Measurements from ENCODE around the gene TRAFD1. TPM values are rescaled to one million over a fixed set of nuclear protein-coding genes. Genes with fewer than 3 reads are reported as not detected.
"Not testable (repeated sequence)": the region's sequence is repeated elsewhere in the genome, so short reads cannot be mapped to it uniquely, and the experiment has no call there.

The TRAFD1 gene
- total RNA-seq, 1 donor: 47.5 TPM

DNA sequence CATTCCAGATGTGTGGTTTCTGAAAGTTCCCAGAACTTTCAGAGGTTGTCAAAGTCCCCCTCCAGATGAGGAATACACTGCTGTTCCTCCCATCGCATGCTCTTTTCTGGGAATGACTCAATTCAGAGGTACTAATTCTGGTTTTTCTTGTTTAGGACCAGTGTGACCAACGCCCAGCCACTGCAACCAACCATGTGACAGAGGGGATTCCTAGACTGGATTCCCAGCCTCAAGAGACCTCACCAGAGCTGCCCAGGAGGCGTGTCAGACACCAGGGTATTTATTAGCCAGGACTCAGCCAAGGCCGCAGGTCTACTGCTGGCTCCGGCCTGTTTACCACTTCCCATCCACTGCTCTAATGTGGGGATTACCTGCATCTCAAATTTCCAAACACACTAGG is 24.2 kb downstream of the TRAFD1 start:
- no peak overlapping the region for H3K4me3 ChIP-seq (ENCODE audit: low read depth, low read length)
- TF ChIP-seq, protein P1, sequence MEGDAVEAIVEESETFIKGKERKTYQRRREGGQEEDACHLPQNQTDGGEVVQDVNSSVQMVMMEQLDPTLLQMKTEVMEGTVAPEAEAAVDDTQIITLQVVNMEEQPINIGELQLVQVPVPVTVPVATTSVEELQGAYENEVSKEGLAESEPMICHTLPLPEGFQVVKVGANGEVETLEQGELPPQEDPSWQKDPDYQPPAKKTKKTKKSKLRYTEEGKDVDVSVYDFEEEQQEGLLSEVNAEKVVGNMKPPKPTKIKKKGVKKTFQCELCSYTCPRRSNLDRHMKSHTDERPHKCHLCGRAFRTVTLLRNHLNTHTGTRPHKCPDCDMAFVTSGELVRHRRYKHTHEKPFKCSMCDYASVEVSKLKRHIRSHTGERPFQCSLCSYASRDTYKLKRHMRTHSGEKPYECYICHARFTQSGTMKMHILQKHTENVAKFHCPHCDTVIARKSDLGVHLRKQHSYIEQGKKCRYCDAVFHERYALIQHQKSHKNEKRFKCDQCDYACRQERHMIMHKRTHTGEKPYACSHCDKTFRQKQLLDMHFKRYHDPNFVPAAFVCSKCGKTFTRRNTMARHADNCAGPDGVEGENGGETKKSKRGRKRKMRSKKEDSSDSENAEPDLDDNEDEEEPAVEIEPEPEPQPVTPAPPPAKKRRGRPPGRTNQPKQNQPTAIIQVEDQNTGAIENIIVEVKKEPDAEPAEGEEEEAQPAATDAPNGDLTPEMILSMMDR (IDR thresholded peaks at IDR 0.05; ENCODE audit: insufficient read depth, low read depth, low read length): no peak
- no peak for DNase-seq (ENCODE audit: low read depth)

DNA sequence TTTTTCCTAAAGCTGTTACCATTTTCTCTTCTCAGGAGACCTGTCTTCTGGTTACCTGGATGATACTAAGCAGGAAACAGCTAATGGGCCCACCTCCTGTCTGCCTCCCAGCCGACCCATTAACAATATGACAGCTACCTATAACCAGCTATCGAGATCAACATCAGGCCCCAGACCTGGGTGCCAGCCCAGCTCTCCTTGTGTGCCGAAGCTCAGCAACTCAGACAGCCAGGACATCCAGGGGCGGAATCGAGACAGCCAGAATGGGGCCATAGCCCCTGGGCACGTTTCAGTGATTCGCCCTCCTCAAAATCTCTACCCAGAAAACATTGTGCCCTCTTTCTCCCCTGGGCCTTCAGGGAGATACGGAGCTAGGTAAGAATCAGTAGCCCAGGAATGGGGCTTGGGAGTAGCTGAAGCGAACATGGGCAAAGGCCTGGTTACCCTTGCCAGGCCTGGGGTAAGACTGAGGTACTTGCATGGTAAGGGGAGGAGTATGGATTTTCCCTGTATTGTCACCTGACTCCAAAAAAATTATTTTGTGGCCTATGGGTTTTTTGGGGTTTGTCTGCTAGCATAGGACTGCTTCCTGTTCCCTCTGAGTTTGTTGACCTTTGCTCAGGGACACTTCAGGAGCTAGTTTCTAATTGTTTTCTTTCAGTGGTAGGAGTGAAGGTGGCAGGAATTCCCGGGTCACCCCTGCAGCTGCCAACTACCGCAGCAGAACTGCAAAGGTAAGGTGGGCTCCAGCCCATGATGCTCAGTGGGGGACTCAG is 26.6 kb downstream of the TRAFD1 start:
- no peak overlapping the region for H3K4me3 ChIP-seq (ENCODE audit: low read depth, low read length)
- no peak for DNase-seq (ENCODE audit: low read depth)
- TF ChIP-seq, protein P1 (IDR thresholded peaks at IDR 0.05; ENCODE audit: insufficient read depth, low read depth, low read length): no peak

DNA sequence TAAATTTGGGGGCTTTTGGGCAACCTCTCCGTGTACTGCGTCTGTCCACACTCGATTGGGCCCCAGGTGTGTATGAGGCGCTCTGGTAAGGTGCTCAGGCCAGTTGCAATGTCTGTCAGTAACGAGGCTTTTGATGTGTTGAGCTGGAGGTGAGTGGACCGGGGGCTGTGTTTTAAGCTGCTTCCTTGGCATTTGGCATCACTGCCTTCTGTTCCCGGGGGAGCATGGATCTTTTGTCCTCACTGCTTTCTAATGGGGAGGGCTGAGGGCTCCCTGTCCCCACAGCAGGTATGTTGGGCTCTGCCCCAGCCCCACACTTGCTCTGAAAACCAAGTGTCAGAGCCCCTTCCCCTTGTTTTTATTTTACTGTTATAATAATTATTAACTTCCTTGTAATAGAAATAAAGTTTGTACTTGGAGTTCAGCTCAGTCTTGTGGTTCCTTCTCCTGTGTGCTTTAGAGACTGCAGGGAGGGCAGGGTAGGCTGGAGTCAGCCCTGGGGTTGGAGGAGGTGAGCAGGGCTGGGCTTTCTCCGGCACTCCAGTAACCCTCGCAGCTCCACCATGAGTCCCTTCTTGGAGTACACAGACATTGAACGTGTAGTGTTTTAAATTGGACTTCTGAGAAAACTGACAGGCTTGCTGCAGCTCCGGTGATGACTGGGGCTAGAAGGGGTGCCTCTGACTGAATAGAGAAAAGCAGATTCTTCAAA is 28.0 kb downstream of the TRAFD1 start:
- no peak overlapping the region for H3K4me3 ChIP-seq (ENCODE audit: low read depth, low read length)
- TF ChIP-seq, protein P1 (IDR thresholded peaks at IDR 0.05; ENCODE audit: insufficient read depth, low read depth, low read length): no peak
- DNase-seq (ENCODE audit: low read depth): no peak

DNA sequence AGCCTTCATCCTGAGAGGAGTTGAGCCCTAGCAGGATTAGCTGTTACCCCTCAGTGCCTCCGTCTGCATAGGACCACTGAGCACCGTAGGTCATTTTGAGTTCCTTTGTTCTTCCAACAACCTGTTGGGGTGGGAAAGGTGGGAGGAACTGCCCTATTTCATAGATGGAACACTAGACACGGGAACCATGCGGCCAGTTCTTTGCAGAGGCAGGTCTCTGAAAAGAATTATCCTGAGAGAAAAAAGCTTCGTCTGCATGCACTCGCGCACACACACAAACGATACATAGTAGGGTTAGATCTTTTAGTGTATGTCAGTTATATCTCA is 28.5 kb downstream of the TRAFD1 start:
- TF ChIP-seq, protein P1 (IDR thresholded peaks at IDR 0.05; ENCODE audit: insufficient read depth, low read depth, low read length): no peak
- no peak overlapping the region for H3K4me3 ChIP-seq (ENCODE audit: low read depth, low read length)
- DNase-seq (ENCODE audit: low read depth): no peak

DNA sequence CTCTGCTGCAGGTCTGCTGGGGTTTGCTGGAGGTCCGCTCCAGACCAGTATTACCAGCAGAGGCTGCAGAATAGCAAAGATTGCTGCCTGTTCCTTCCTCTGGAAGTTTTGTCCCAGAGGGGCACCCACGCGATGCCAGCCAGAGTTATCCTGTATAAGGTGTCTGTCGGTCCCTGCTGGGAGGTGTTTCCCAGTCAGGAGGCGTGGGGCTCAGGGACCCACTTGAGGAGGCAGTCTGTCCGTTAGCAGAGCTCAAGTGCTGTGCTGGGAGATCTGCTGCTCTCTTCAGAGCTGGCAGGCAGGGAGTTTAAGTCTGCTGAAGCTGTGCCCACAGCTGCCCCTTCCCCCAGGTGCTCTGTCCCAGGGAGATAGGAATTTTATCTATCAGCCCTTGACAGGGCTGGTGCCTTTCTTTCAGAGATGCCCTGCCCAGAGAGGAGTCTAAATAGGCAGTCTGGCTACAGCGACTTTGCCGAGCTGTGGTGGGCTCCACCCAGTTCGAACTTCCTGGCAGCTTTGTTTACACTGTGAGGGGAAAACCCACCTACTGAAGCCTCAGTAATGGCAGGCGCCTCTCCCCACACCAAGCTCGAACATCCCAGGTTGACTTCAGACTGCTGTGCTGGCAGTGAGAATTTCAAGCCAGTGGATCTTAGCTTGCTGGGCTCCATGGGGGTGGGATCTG is 33.2 kb downstream of the TRAFD1 start:
- H3K4me3 ChIP-seq (ENCODE audit: low read depth, low read length); DNase-seq (ENCODE audit: low read depth): not testable (repeated sequence)

DNA sequence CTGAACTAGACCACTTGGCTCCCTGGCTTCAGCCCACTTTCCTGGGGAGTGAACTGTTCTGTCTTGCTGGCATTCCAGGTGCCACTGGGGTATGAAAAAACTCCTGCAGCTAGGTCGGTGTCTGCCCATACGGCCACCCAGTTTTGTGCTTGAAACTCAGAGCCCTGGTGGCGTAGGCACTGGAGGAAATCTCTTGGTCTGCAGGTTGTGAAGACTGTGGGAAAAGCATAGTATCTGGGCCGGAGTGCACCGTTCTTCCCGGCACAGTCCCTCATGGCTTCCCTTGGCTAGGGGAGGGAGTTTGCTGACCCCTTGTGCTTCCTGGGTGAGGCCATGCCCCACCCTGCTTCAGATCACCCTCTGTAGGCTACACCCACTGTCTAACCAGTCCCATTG is 33.8 kb downstream of the TRAFD1 start:
- no peak overlapping the region for H3K4me3 ChIP-seq (ENCODE audit: low read depth, low read length)
- TF ChIP-seq, protein P1 (IDR thresholded peaks at IDR 0.05; ENCODE audit: insufficient read depth, low read depth, low read length): no peak
- no peak for DNase-seq (ENCODE audit: low read depth)

DNA sequence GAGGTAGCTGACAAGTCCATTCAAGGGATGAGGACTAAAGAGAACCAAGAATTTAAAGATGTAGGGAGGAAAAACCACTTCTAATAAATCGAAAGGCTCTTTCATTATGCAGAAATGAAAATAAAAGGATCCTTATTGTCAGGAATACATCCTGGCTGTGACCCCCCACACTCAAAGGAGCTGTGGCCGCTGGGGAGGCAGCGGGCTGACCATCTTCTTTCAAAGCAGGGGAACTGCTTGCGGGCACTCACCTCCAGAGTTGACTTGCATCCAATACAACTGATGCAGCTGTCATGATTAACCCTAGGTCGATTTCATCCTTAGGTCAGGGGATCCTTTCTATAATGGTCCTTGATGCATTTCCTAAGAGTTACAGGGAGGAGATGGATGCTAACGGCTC is 35.3 kb downstream of the TRAFD1 start:
- no peak for DNase-seq (ENCODE audit: low read depth)
- H3K4me3 ChIP-seq (ENCODE audit: low read depth, low read length): no peak overlapping the region
- TF ChIP-seq, protein P1 (IDR thresholded peaks at IDR 0.05; ENCODE audit: insufficient read depth, low read depth, low read length): no peak

Data from fibroblast of villous mesenchyme (primary cell).